ENCODE results near the gene RFC5. TPM values are rescaled to one million over a fixed set of nuclear protein-coding genes. Genes with fewer than 3 reads are reported as not detected.

RFC5 gene
- total RNA-seq, 1 experiment from 2014 or later: 54.6 TPM

DNA sequence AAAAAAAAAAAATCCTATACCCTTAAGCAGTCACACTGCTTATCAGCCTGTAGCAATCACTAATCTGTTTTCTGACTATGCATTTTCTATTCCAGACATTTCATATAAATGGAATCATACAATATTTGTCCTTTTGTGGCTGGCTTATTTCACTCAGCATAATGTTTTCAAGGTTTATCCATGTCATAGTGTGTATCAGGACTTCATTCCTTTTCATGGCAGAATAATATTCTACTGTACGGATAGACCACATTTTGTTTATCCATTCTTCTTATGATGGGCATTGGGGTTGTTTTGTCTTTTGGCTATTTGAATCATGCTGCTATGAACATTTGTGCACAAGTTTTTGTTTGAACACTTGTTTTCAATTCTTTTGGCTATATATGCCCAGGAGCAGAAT, 39.1 kb upstream of the RFC5 start:
- CTCF ChIA-PET: interaction anchor here (0.6 kb wide), 1 partner anchor 1497 kb away, joined by 4 read pairs; no protein-coding TSS in a partner anchor
- Mint-ChIP-seq H3K36me3 (ENCODE audit: insufficient read depth, unreplicated experiment) (no peaks in the 10 kb centered on the region), H3K4me3 (ENCODE audit: low read depth, unreplicated experiment) (no peak overlapping the region), H3K4me1 (ENCODE audit: low read depth, unreplicated experiment) (no peaks in the 10 kb centered on the region), H3K27ac (ENCODE audit: unreplicated experiment) (no peak overlapping the region), H3K27me3 (ENCODE audit: unreplicated experiment) (no peaks in the 10 kb centered on the region), H3K9me3 (ENCODE audit: low read depth, unreplicated experiment) (no peaks in the 10 kb centered on the region)
- TF ChIP-seq, protein P1, sequence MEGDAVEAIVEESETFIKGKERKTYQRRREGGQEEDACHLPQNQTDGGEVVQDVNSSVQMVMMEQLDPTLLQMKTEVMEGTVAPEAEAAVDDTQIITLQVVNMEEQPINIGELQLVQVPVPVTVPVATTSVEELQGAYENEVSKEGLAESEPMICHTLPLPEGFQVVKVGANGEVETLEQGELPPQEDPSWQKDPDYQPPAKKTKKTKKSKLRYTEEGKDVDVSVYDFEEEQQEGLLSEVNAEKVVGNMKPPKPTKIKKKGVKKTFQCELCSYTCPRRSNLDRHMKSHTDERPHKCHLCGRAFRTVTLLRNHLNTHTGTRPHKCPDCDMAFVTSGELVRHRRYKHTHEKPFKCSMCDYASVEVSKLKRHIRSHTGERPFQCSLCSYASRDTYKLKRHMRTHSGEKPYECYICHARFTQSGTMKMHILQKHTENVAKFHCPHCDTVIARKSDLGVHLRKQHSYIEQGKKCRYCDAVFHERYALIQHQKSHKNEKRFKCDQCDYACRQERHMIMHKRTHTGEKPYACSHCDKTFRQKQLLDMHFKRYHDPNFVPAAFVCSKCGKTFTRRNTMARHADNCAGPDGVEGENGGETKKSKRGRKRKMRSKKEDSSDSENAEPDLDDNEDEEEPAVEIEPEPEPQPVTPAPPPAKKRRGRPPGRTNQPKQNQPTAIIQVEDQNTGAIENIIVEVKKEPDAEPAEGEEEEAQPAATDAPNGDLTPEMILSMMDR (IDR thresholded peaks at IDR 0.05; ENCODE audit: unreplicated experiment): no peak
- no TSS peak for BruUV-seq (replicated peaks)
- DNase-seq: no peak
- intact Hi-C loops (cut with micrococcal nuclease; ENCODE audit: unreplicated experiment): no loop called here

DNA sequence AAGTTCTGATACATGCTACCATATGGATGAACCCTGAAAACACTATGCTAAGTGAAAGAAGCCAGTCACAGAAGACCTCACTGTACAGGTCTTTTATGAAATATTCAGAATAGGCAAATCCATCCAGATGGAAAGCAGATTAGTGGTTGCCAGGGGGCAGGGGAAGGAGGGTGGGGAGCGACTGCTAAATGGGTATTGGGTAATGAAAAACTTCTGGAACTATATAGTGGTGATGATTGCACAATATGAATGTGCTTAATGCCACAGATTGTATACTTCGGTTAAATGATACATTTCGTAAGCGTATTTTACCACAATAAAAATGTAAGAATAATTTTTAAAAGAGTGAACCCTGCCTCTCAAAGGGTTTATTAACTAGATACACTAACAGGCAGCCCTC, 35.9 kb upstream of the RFC5 start:
- CTCF ChIA-PET: no interaction called here
- Mint-ChIP-seq H3K36me3 (ENCODE audit: insufficient read depth, unreplicated experiment) (no peaks in the 10 kb centered on the region), H3K27me3 (ENCODE audit: unreplicated experiment) (no peaks in the 10 kb centered on the region), H3K27ac (ENCODE audit: unreplicated experiment) (no peak overlapping the region), H3K4me1 (ENCODE audit: low read depth, unreplicated experiment) (no peaks in the 10 kb centered on the region), H3K4me3 (ENCODE audit: low read depth, unreplicated experiment) (no peak overlapping the region), H3K9me3 (ENCODE audit: low read depth, unreplicated experiment) (no peaks in the 10 kb centered on the region)
- no peak for DNase-seq
- TF ChIP-seq, protein P1 (IDR thresholded peaks at IDR 0.05; ENCODE audit: unreplicated experiment): no peak
- intact Hi-C loops (cut with micrococcal nuclease; ENCODE audit: unreplicated experiment): no loop called here
- BruUV-seq (replicated peaks): no TSS peak

DNA sequence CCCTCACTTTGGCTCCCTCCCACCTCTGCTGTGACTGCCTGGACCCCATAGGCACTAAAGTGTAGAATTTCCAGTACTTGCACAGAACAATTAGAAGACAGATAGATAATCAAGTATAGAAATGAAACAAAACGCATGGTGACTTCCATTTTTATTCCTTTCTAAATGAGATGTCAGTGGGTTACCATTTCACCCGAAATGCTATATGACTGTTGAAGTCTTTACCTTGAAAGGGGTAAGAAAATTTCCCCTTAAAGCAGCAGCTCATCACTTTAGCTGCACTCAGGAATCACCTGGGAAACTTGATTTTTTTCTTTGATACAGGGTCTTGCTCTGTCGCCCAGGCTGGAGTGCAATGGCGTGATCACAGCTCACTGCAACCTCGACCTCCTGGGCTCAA, 35.2 kb upstream of the RFC5 start:
- Mint-ChIP-seq H3K27ac (ENCODE audit: unreplicated experiment) (no peak overlapping the region), H3K4me1 (ENCODE audit: low read depth, unreplicated experiment) (no peaks in the 10 kb centered on the region), H3K4me3 (ENCODE audit: low read depth, unreplicated experiment) (no peak overlapping the region), H3K36me3 (ENCODE audit: insufficient read depth, unreplicated experiment) (no peaks in the 10 kb centered on the region), H3K27me3 (ENCODE audit: unreplicated experiment) (no peaks in the 10 kb centered on the region), H3K9me3 (ENCODE audit: low read depth, unreplicated experiment) (no peaks in the 10 kb centered on the region)
- TF ChIP-seq, protein P1 (IDR thresholded peaks at IDR 0.05; ENCODE audit: unreplicated experiment): no peak
- CTCF ChIA-PET: no interaction called here
- DNase-seq: no peak
- BruUV-seq (replicated peaks): no TSS peak
- intact Hi-C loops (cut with micrococcal nuclease; ENCODE audit: unreplicated experiment): no loop called here

- Mint-ChIP-seq H3K9me3 (ENCODE audit: low read depth, unreplicated experiment) (no peaks in the 10 kb centered on the region), H3K4me1 (ENCODE audit: low read depth, unreplicated experiment) (no peaks in the 10 kb centered on the region), H3K27me3 (ENCODE audit: unreplicated experiment) (no peaks in the 10 kb centered on the region), H3K4me3 (ENCODE audit: low read depth, unreplicated experiment) (no peak overlapping the region), H3K27ac (ENCODE audit: unreplicated experiment) (no peak overlapping the region), H3K36me3 (ENCODE audit: insufficient read depth, unreplicated experiment) (no peaks in the 10 kb centered on the region)
- no TSS peak for BruUV-seq (replicated peaks)
- no peak for DNase-seq
- CTCF ChIA-PET: no interaction called here
- TF ChIP-seq, protein P1 (IDR thresholded peaks at IDR 0.05; ENCODE audit: unreplicated experiment): no peak
- intact Hi-C loops (cut with micrococcal nuclease; ENCODE audit: unreplicated experiment): no loop called here
Observed at GRCh38 chr12:117985182-117985581, 31.3 kb upstream of the RFC5 start.

Measured in Calu3 (cell line).